GM18502 (cell line): ENCODE results near the gene CCDC91.
"Not testable (repeated sequence)": the region's sequence is repeated elsewhere in the genome, so short reads cannot be mapped to it uniquely, and the experiment has no call there.

Experiments
- ATAC-seq: cut with Tn5 transposase; IDR thresholded peaks from one replicate; pipeline ENCODE4 v1.9.1; 2021; ENCODE audit warnings: mild to moderate bottlenecking; ENCODE audit not compliant: unreplicated experiment, poor library complexity

The CCDC91 gene

GRCh38 chr12:28427046-28427445, 236.8 kb downstream of the CCDC91 start:
- no peak for ATAC-seq

- ATAC-seq = no peak
These were observed 249.9 kb downstream of the CCDC91 start for GRCh38 chr12:28440081-28440608.

- ATAC-seq = no peak
These were observed 251.8 kb downstream of the CCDC91 start for GRCh38 chr12:28442101-28442500.

GRCh38 chr12:28443337-28443736, 253.1 kb downstream of the CCDC91 start:
- ATAC-seq = no peak

GRCh38 chr12:28446031-28446430, 255.8 kb downstream of the CCDC91 start:
- no peak for ATAC-seq

GRCh38 chr12:28453686-28454085, 263.4 kb downstream of the CCDC91 start:
- no peak for ATAC-seq

GRCh38 chr12:28456934-28457710, 266.9 kb downstream of the CCDC91 start:
- ATAC-seq = no peak

GRCh38 chr12:28457785-28458184, 267.5 kb downstream of the CCDC91 start:
- no peak for ATAC-seq

GRCh38 chr12:28459481-28459880, 269.2 kb downstream of the CCDC91 start:
- ATAC-seq = no peak

- peak; percentile 81 for ATAC-seq
These were observed 270.3 kb downstream of the CCDC91 start for GRCh38 chr12:28460420-28461130.

- no peak for ATAC-seq
These were observed 273.1 kb downstream of the CCDC91 start for GRCh38 chr12:28463396-28463795.

GRCh38 chr12:28471762-28472161, 281.5 kb downstream of the CCDC91 start:
- ATAC-seq = not testable (repeated sequence)

- not testable (repeated sequence) for ATAC-seq
These were observed 285.9 kb downstream of the CCDC91 start for GRCh38 chr12:28476206-28476605.

GRCh38 chr12:28479097-28479496, 288.8 kb downstream of the CCDC91 start:
- ATAC-seq = not testable (repeated sequence)

- ATAC-seq = no peak
These were observed 289.4 kb downstream of the CCDC91 start for GRCh38 chr12:28479683-28480082.

- ATAC-seq = no peak
These were observed 293.9 kb downstream of the CCDC91 start for GRCh38 chr12:28484156-28484555.

GRCh38 chr12:28486521-28486920, 296.3 kb downstream of the CCDC91 start:
- no peak for ATAC-seq

- no peak for ATAC-seq
These were observed 299.0 kb downstream of the CCDC91 start for GRCh38 chr12:28489246-28489645.

GRCh38 chr12:28497889-28498411, 307.7 kb downstream of the CCDC91 start:
- peak; percentile 98 for ATAC-seq

GRCh38 chr12:28498850-28499249, 308.6 kb downstream of the CCDC91 start:
- ATAC-seq = no peak

GRCh38 chr12:28500373-28501024, 310.2 kb downstream of the CCDC91 start:
- no peak for ATAC-seq
